NCI-H2196 (cell line): ENCODE results near the gene DMD.

Source experiments
- DNase-seq: peaks from one replicate; lab custom pipeline; 2025; ENCODE audit not compliant: unreplicated experiment; lab: John Stamatoyannopoulos, UW

Gene DMD

DNA sequence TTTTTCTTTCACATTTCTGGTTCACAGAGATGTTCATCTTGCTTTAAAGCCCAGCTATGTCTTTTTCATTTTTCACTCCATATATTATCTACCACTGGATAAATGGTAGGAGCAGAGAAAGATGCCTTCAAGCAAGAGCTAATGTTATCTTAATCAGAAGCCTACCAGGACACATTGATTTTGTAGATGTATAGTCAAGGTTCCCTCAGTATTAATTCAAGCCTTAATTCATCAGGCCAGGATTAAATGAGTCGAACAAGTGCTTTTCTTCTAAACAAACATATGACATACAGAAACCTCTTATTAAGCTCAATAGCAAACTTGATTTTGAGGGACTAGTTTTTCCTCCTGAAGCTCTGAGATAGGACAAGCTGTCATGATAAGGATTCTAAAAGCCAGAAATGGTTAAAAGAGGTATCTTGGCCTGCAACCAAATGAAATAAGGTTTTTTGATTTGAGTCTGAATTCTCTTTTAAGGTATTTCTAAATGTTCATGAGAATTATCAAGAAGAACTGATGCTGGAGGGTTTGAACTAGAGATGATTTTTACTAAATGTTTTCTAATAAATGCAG lies 2057.8 kb downstream of the DMD start:
- no peak for DNase-seq

DNA sequence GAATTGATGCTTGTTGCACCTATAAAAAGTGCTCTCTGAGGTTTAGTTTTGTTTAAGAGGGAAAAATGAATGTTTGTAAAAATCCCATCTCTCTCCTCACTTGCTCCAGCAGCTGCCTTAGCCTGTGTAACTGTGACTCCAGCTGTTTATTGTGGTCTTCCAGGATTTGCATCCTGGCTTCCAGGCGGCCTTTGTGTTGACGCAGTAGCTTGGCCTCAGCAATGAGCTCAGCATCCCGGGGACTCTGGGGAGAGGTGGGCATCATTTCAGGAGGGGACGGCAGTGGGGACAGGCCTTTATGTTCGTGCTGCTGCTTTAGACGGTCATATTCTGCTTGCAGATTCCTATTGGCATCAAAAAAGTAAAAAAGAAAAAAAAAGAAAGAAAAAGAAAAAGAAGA lies 2064.2 kb downstream of the DMD start:
- no peak for DNase-seq

DNA sequence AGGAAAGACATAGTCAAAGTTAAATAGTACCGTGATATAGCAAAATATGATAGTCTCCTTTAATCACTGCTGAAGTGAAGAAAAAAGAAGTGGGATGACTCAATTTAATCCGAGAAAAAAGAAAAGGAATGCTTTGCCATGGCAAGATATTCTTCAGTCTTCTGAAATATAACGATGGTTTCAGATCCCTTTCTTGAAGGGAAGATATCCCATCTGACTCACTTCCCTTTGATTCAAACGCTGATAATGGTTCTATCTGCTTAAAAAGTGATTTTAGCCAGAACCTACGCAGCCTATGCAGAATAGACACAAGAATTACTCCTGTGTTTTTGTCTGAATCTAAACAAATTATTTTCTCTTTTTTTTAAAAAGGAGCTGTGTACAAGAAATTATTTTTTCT lies 2071.4 kb downstream of the DMD start:
- no peak for DNase-seq

DNA sequence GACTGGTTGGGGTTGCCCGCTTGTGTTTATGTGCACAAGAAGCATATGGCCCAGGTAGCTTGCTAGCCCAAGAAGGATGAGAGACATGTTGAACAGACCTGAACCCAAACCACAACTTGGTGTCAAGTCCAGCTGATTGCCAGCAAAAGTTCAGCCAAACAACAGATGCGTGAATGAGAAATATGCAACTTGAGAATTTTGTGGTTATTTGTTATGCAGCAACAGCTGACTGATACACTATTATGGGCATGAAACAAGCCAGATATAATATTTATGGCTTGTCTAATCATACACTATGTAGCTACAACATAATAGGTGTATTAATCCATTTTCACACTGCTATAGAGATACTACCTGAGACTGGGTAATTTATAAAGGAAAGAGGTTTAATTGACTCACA lies 2073.2 kb downstream of the DMD start:
- DNase-seq, result no peak

DNA sequence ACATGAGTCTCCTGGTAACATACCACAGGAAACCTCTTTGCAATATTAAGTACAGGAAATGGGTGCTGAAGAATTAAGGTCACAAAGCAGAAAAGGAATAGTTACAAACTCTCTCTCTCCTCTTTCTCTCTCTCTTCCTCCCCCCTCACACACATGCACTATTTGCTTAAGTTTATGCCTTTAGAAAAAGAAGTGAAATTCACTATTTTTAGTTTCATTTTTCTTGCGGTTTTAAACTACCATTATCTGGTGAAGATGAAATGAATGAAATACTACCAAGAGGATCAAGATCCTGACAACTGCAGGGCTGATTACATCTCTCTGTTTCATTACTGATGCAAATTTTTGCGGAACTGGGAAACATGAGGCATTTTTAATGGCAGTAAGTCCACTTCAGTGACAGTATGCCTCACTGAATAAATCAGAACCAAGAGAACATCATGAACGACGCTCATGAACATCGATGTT lies 2075.2 kb downstream of the DMD start:
- DNase-seq, result no peak

DNA sequence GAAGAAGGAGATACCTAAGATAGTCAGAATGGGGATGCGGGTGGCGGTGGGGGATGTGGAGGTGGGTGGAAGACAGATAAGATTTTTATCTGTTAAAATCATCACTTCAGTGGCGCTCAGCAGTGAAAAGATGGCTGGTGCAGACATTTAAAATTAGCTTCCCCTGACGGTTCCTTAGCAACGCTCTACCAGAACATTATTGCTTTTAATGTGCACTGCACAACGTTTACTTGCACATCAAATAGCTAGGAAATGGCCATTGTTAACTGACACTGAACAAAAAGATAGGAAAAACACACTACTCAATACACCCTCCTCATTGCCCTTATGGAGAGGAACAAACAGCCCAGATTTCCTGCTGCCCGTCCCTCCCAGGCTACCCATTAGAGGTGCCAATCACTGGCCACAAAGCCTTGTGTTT lies 2078.5 kb downstream of the DMD start:
- DNase-seq, result no peak

DNA sequence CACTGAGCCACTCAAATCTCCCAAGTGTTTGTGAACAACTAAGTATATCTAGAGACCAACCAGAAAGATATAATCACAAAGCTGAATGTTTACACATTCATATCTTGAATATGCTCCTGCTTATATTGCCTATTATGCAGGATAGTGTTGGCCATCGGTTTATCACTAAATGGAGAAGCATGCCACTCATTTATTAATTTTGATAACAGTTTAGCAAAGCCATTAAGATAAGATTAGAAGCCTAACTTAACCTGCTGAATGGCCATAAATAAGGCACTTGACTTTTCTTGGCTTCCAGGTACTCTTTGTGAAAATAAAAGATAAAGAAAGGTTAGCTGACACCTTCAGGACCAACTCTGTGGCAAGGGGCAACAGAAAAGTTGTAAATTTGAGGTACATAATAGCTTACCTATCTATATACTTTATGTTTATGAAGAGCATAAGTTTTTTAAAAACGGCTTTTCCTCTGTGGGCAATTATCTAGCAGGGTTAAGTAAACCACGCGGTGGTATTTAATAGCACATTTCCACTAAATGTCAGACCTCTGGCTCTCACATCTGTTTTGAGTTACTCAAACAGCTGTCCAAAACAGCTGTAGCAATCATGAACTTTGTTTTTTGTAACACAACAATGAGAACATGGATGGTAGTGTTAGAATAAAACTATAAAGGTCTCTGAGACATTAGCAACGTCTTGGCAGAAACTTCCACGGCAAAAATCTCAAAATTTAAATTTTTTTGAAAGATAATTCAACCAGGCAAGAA lies 2080.7 kb downstream of the DMD start:
- no peak for DNase-seq

DNA sequence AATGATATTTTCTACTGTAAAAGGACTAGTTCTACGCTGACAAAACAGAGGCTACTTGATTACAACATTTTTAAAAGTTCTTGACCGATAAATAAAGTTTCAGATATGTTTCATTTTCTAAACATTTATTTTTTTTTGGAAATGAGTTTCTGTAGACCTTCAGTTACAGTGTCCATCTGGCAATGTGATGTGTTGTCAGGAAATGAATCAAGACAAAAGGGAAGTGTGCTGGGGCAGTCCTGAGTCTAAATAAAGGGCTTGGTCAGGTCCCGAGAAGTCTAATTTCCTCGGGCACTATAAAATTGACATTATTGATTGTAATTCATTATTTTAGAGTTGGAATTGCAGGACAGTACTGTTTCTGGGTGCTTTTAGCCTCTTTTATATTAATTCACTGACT lies 2082.5 kb downstream of the DMD start:
- no peak for DNase-seq

DNA sequence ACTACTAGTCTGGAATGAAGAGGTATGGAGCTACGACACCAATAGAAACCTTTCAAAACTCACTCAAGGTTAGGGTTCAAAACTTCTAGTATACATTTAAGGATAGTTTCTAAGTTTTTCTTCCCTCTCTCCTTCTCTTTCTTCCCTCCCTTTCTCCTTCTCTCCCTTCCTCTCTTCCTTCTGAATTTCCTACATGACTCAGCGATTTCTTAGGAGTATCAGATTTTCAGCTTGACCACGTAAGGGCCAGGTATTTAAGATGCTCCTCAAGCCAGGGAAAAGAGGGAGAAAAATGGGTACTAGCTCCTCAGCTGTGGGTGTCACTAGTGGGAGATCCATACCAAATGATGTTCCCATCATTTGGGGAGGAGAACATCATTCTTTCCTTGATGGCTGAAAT lies 2083.6 kb downstream of the DMD start:
- DNase-seq, result no peak

DNA sequence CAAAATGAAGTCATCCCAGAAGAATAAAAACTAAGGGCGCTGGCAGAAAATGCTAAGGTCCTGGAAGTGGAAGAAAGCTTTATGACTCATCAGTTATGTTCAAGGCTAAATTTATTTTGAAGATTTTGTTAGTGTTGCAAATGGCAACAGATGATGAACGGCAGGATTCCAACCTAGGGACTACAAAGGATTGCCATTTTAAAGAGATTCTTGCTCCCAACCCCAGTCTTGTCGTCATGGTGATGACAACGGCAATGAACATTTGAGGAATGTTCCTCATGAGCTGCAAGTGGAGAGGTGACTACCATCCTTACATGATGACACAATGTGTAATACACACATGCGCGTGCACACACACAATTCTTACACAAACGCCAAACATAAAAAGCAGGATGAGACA lies 2085.1 kb downstream of the DMD start:
- DNase-seq, result no peak

DNA sequence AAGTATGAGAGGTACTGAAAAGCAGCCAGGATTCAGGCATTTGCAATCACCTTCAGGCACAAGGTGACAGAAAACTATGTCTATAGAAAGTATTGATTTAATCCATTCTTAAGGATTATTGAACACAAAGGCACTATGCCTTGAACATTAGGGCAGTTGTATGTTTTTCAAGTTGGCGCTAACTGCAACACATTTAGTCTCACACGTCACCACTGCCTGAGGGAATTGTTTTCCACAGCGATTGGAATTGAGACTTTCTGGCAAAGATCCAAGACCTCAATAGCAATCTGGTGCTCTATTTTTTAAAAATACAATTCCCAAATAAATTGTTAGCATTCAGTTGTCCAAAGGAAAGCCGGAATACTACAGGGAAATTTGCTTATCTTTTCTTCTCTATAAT lies 2086.8 kb downstream of the DMD start:
- DNase-seq, result no peak

DNA sequence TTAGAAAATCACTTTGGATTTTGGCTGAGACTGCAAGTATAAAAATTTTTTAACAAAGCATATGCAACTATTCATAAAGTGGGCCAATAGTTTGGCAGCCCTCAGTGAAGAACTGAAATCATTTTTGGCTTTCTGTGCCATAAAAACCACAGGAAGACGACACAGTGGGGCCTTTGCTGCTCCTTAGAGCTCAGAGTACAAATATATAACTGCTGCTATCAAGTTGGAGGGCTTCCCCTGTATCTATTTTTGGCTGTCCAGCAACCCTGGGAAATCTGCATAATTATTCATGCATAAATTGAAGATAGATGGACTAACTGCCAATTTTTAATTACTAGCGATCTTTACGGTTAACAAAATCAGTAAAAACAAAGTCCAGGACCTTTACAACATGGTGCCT lies 2088.0 kb downstream of the DMD start:
- no peak for DNase-seq

DNA sequence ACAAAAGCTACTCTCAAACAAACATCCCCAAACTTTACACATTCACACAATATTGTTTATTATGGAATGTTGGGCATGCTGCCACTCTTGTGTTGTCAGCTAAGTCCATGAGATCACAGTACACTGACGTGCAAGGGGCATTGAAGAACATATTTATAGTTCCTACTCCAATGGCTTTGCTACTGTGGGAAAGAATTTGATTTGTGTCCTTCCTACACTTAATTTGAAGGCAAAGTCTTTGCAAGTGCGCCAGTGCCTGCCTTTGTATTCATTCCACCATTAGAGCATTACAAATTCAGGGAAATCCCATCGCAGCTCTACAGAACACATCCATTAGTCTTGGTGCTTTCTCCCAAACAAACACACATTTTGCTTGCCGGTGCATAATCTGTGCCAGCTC lies 2094.1 kb downstream of the DMD start:
- DNase-seq, result no peak

DNA sequence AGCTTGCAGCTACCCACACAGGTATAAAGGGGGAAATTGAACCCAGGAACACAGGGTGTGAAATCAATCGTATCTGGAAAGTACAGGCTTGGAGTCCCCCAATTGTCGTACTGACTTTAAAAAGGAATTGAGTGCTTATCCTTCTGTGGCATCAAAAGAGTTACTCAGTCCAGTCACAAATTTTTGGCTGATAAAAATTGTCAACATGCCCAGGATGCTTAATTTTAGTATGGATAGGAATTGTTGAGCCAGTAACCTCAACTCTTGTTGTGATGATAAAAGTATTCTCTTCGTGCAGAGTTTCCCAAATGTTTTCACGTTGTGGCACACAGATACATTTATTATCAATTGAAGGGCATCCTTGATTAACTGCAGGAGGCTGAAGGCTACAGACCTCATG lies 2096.0 kb downstream of the DMD start:
- DNase-seq, result no peak

DNA sequence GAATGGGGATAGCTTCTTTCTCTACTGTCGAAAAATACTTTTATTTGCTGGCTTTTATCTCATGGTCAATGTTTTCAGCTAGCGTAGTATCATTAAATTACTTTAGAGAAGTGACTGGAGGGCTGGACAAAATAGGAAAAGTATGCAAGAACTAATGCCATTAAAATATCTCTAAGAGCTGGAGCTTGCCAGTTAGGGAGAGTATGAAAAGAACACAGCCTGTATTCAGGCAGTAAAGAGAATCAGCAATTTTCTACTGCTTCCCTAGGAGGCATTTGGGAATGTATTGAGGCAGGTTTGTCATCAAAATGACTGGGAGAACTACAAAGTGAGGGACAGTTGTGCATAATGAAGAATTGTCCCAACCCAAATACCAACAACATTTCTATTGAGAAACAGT lies 2096.5 kb downstream of the DMD start:
- DNase-seq, result no peak

DNA sequence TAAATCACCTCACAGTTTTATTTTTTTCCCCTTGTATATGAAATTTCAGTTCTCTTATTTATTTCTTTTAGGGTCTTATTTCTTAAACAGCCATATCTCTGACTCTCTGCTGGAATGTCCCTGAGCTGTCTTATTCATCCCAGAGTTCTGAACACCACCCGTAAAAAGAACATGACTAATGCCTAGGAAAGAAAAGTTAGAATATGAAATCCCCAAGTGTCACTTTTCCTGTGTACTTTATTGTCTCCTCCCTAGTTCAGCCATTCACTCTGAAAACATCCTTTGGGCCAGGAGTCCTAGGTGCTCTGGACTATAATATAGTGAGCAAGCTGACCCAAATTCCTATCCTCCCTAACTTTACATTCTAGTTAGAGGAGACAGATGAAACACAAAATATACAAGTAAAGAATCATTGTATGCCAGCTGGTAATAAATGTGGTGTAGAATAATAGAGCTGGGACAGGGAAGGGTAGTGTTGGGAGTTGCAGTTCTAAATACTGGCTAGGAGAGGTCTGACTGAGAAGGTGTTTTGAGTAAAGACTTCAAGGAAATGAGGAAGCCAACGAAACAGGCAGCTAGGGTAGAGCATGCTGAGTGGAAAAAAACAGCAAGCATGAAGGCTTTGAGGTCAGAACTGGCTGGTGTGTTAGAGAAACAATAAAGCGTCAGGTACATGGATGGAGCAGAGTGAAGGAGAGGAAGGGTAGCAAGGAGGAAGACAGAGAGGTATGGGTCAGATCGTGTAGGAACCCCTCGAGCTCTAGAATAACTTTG lies 2098.9 kb downstream of the DMD start:
- no peak for DNase-seq

DNA sequence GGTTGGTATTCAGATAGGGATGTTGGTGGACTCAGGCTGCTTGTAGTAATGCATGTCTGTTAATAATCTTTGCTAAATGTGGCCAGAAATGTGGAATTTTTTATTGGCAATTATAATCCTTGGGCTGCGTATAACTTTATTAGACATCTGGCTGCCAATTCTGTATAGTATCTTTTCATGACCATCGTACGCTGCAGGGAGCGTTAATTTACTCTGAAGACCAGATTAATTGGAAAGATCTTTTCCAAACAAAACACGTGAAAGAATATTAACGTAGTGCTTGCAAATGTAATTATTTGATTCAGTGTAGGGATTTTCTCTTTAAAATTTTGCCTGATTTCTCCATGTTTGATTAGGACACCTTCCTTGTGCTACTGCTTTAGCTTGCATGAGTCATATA lies 2100.7 kb downstream of the DMD start:
- DNase-seq, result no peak

DNA sequence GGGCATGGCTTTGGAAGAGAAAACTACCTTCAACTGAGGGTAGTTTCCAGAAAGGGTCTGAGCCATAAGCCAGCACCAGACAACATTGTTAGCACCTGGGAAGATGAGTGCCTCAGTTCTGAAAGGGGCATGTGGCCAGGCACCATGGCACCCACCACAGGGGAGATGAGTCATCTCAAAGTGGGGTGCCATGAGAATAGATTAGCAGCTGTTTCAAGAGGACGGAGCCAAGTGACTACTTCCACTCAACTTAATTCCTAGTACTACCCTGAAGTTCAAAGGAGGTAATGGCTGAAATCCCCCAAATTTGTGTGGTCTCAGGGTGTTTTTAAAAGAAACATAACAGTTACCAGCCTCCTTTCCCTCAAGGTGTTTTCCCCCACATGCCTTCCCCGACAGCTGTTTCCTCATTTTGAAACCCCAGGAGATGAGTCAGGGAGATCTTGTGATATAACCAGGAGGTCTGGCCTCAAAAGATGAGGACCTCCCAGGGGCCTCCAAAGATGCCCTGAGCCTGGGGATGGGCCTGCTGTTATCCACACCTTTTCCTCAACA lies 2111.7 kb downstream of the DMD start:
- no peak for DNase-seq

DNA sequence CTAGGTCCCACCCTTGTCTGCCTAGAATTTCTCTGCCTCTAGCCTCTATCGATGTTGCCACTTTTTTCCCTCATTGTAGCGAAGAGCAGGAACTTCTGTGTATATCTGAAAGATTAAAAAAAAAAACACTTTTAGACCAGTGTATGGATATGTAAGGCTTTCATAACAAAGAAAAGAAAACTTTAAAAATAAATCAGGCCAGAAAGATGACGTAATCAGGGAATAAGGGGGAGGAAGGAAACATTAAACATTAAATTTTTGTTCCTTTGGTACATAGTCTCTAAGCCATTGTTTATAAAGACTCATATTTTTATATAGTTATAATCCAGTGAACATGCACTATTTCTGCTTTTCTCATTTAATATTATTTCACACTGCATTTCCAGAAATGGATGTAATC lies 2113.3 kb downstream of the DMD start:
- no peak for DNase-seq

DNA sequence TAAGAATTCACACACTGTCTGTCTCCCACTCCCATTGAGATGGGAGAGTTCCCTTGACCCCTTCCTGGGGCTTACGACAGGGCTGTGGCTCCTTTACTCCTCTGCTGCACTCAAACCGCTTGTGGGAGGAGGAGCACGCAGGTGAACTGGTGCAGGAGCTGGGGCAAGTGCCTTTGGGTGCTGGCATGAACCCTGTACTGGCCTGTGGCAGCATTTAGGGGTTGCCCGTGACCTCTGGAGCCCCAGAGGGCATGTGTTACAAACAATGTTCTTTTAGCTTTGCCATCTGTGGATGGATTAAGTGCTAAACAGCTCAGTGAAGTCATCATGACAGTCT lies 2117.7 kb downstream of the DMD start:
- no peak for DNase-seq

DNA sequence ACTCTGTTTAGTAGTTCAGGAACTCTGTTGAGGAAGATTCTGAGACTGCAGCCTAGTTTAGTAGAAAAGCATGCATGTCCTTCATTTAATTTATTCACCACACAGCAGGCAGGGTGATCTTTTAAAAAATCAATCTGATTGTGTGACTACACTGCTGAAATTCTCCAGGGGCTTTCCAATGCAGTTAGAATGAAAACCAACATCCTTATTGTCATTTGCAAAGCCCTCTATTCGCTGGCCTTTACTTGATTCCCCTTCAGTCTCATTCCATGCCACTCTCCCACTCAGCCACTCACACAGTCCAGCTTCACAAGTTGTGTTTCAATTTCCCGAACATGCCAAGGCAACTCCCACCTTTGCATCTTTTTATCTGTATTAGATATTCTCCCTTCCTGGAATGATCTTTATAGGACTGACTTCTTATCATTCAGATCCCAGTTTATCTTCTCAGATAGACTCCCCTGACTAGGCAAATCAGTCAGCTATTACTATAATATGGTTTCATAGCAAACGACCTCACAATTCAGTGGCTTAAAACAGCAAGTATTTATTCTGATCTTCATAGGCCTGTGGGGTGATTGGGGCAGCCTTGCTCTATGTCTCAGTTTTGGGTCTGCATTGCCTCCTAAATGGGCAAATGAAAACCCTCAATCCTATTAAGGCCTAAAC lies 2118.2 kb downstream of the DMD start:
- no peak for DNase-seq

DNA sequence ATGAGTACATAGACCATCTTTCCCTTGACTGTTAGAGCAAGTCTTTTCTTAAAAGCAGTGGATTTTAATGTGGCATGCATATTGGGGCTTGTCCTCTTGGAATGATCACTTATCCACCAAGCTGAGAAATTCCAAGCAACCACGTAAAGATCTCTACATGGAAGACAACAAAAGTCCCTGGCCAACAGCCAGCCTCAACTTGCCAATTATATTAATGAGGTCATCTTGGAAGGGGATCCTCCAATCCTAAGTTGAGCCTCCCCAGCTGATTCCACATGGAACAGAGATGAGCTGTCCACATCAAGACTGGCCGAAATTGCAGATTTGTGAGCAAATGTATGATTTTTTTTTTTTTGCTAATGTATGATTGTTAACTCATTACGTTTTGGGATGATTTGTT lies 2118.9 kb downstream of the DMD start:
- DNase-seq, result no peak
